Liver (tissue), 9 donors: ENCODE measurements around the gene JAZF1. TPM values are rescaled to one million over a fixed set of nuclear protein-coding genes. Genes with fewer than 3 reads are reported as not detected.

Source experiments
- DNase-seq: peaks from one replicate; pipeline ENCODE4 v3.0.0-alpha.2; 2017; ENCODE audit warnings: low spot score
- H3K27ac ChIP-seq, 2 donors: one replicate each; pipeline ENCODE4 v1.7.0; 2013; ENCODE audit warnings: inconsistent platforms in 2 of 2, low read length in 2 of 2, control low read depth in 1 of 2, low read depth in 1 of 2, mild to moderate bottlenecking in 1 of 2
- H3K27me3 ChIP-seq, 4 donors: one replicate each; pipeline versions ENCODE4 v1.6.1 to v1.7.0; 2013; ENCODE audit warnings: low read length in 3 of 4, inconsistent platforms in 1 of 4, mild to moderate bottlenecking in 1 of 4, moderate library complexity in 1 of 4; ENCODE audit not compliant: control insufficient read depth in 4 of 4, insufficient read depth in 4 of 4
- H3K36me3 ChIP-seq, 4 donors: one replicate each; pipeline versions ENCODE4 v1.6.1 to v1.7.0; 2013; ENCODE audit warnings: low read length in 3 of 4, mild to moderate bottlenecking in 3 of 4, low read depth in 1 of 4, moderate library complexity in 1 of 4; ENCODE audit not compliant: control insufficient read depth in 4 of 4, insufficient read depth in 3 of 4
- H3K4me1 ChIP-seq, 4 donors: one replicate each; pipeline versions ENCODE4 v1.6.1 to v1.7.0; 2013; ENCODE audit warnings: low read length in 3 of 4, mild to moderate bottlenecking in 3 of 4, moderate library complexity in 1 of 4; ENCODE audit not compliant: control insufficient read depth in 4 of 4, insufficient read depth in 4 of 4
- H3K4me3 ChIP-seq, 3 donors: one replicate each; pipeline versions ENCODE4 v1.6.1 to v1.7.0; 2013; ENCODE audit warnings: low read length in 3 of 3, control low read depth in 1 of 3, low read depth in 1 of 3, mild to moderate bottlenecking in 1 of 3
- H3K9ac ChIP-seq, 2 donors: one replicate each; pipeline ENCODE4 v1.7.0; 2013; ENCODE audit warnings: low read length in 2 of 2, mild to moderate bottlenecking in 2 of 2, moderate library complexity in 2 of 2, control low read depth in 1 of 2, low read depth in 1 of 2
- H3K9me3 ChIP-seq, 4 donors: one replicate each; pipeline versions ENCODE4 v1.6.1 to v1.7.0; 2013; ENCODE audit warnings: low read length in 3 of 4; ENCODE audit not compliant: control insufficient read depth in 4 of 4
- ATF3 ChIP-seq: IDR thresholded peaks from 2 replicates; pipeline ENCODE4 v1.6.1; 2016; ENCODE audit warnings: antibody characterized with exemption
- EGR1 ChIP-seq, 2 donors: IDR thresholded peaks; 2 replicates each; pipeline ENCODE4 v1.6.1; 2016 to 2018; ENCODE audit warnings: antibody characterized with exemption in 2 of 2, low read depth in 2 of 2
- FOXA1 ChIP-seq: IDR thresholded peaks from 2 replicates; pipeline ENCODE4 v1.6.1; 2016; ENCODE audit warnings: antibody characterized with exemption
- FOXA2 ChIP-seq: IDR thresholded peaks from 2 replicates; pipeline ENCODE4 v1.6.1; 2016; ENCODE audit warnings: antibody characterized with exemption
- GABPA ChIP-seq, 2 donors: IDR thresholded peaks in 1 of 2; conservative IDR thresholded peaks in 1 of 2; 2 replicates each; pipeline ENCODE4 v1.6.1; 2016; ENCODE audit warnings: antibody characterized with exemption in 2 of 2, mild to moderate bottlenecking in 1 of 2, moderate library complexity in 1 of 2
- HNF4G ChIP-seq: IDR thresholded peaks from 2 replicates; pipeline ENCODE4 v1.6.1; 2016; ENCODE audit warnings: antibody characterized with exemption
- NR2F2 ChIP-seq: IDR thresholded peaks from 2 replicates; pipeline ENCODE4 v1.6.1; 2016; ENCODE audit warnings: antibody characterized with exemption
- RAD21 ChIP-seq, 2 donors: IDR thresholded peaks; 2 replicates each; pipeline ENCODE4 v1.6.1; 2016; ENCODE audit warnings: antibody characterized with exemption in 2 of 2, mild to moderate bottlenecking in 2 of 2
- REST ChIP-seq: IDR thresholded peaks from 2 replicates; pipeline ENCODE4 v1.6.1; 2016; ENCODE audit warnings: antibody characterized with exemption, mild to moderate bottlenecking
- RXRA ChIP-seq, 2 donors: IDR thresholded peaks; 2 replicates each; pipeline ENCODE4 v1.6.1; 2017 to 2018; ENCODE audit warnings: antibody characterized with exemption in 2 of 2, mild to moderate bottlenecking in 1 of 2
- SP1 ChIP-seq: IDR thresholded peaks from 2 replicates; pipeline ENCODE4 v1.6.1; 2018; ENCODE audit warnings: antibody characterized with exemption, mild to moderate bottlenecking
- TAF1 ChIP-seq: conservative IDR thresholded peaks from 2 replicates; pipeline ENCODE4 v1.6.1; 2016; ENCODE audit warnings: antibody characterized with exemption, mild to moderate bottlenecking
- YY1 ChIP-seq: IDR thresholded peaks from 2 replicates; pipeline ENCODE4 v1.6.1; 2016; ENCODE audit warnings: antibody characterized with exemption, mild to moderate bottlenecking
- ZBTB33 ChIP-seq: IDR thresholded peaks from 2 replicates; pipeline ENCODE4 v1.6.1; 2016; ENCODE audit warnings: antibody characterized with exemption
- WGBS: extraction: QIAGEN DNeasy Blood & Tissue Kit; methylation state at CpG from one replicate; pipeline ENCODE4 v1.1.7; 2013; 5-methylcytosine and 5-hydroxymethylcytosine counted together
- polyA plus RNA-seq, 2 donors: library from polyadenylated mRNA; stranded (reverse) in 1 of 2; unstranded in 1 of 2; fragments of 200-250 nt in 1 of 2; fragments of >200 nt in 1 of 2; fragmentation: Nextera tagmentation in 1 of 2; extraction: Ambion mirVana in 1 of 2; gene quantifications; one replicate each; pipeline versions ENCODE4 v1.2.1 to v1.2.3, GENCODE V29; 2013 to 2015
- total RNA-seq, 2 donors: library from RNA; depleted of rRNA; stranded (reverse); fragments of >200 nt; gene quantifications; one replicate each; pipeline ENCODE4 v1.2.3, GENCODE V29; 2014
- donor health status: healthy.
- donor health status: healthy.
- donor health status: healthy.
- donor health status: healthy.
- donor health status: healthy.

The JAZF1 gene
- total and polyA plus RNA-seq, 4 donors, result 2.7 to 17.8 (median 4.0) TPM

- 67% methylated on average over 6 of the region's 6 CpGs for WGBS
Observed at GRCh38 chr7:27936047-27936767, 244.4 kb downstream of the JAZF1 start.

More at GRCh38 chr7:27936047-27936767, 244.4 kb downstream of the JAZF1 start:
- Histone ChIP-seq H3K36me3 (no peaks in the 10 kb centered on the region), H3K4me1 (no peaks in the 10 kb centered on the region), H3K9ac (no peak overlapping the region), H3K4me3 (no peak overlapping the region), H3K9me3 (no peaks in the 10 kb centered on the region), H3K27ac (no peak overlapping the region), H3K27me3 (no peaks in the 10 kb centered on the region)
- TF ChIP-seq ZBTB33 (no peak), FOXA2 (no peak), SP1 (no peak), RXRA (IDR thresholded peaks at IDR 0.05) (no peak), ATF3 (no peak), REST (no peak), EGR1 (IDR thresholded peaks at IDR 0.05; ENCODE audit: low read depth in 2 of 2) (no peak), HNF4G (no peak), FOXA1 (no peak), YY1 (no peak), RAD21 (IDR thresholded peaks at IDR 0.05) (no peak), TAF1 (no peak), NR2F2 (no peak), GABPA (IDR thresholded peaks at IDR 0.05 in 1 of 2, conservative IDR thresholded peaks at IDR 0.05 in 1 of 2) (no peak)
- no peak for DNase-seq
